Panc1 (cell line): Measurements from ENCODE around the gene AGBL4.

Experiments
- CTCF ChIP-seq: fragments of 450-650 bp; IDR thresholded peaks from 2 replicates; pipeline ENCODE4 v1.5.1; 2017; ENCODE audit warnings: mild to moderate bottlenecking
- REST ChIP-seq, 2 experiments: IDR thresholded peaks; 2 replicates each; pipeline ENCODE4 v1.6.1; 2011 to 2012; ENCODE audit warnings: low read depth in 2 of 2, control low read depth in 1 of 2, low read length in 1 of 2, mild to moderate bottlenecking in 1 of 2, moderate library complexity in 1 of 2; ENCODE audit not compliant: insufficient read depth in 1 of 2
- SIN3A ChIP-seq: IDR thresholded peaks from 2 replicates; pipeline ENCODE4 v1.6.1; 2012; ENCODE audit warnings: low read depth, mild to moderate bottlenecking, low read length, moderate library complexity, borderline replicate concordance; ENCODE audit not compliant: insufficient read depth
- TCF7L2 ChIP-seq: IDR thresholded peaks from 2 replicates; pipeline ENCODE4 v1.6.1; 2011; ENCODE audit warnings: mild to moderate bottlenecking, low read depth, low read length, inconsistent platforms

GRCh38 chr1:48967318-48967717 lies 1056.4 kb downstream of the AGBL4 start:
- TF ChIP-seq SIN3A (no peak), CTCF (no peak), REST (IDR thresholded peaks at IDR 0.05; ENCODE audit: insufficient read depth in 1 of 2, low read depth in 2 of 2, low read length in 1 of 2) (no peak), TCF7L2 (no peak)
